AG04450 (cell line): Measurements from ENCODE around the gene PML. TPM values are rescaled to one million over a fixed set of nuclear protein-coding genes. Genes with fewer than 3 reads are reported as not detected.
A peak's percentile ranks its signal among the peaks of the same experiment; 100 is the strongest.

Source experiments
- CTCF ChIA-PET: fragments of 300-600, 350-600 bp; formaldehyde crosslinking; extraction: SDS; loops from one replicate; lab custom pipeline; 2022; ENCODE audit warnings: antibody characterized with exemption, inconsistent platforms; lab: Charles Lee
- POLR2A ChIA-PET: fragments of 350-600 bp; formaldehyde crosslinking; extraction: SDS; loops from one replicate; lab custom pipeline; 2021; ENCODE audit warnings: antibody characterized with exemption, inconsistent platforms; lab: Yijun Ruan, JAX
- DNase-seq: peaks from one replicate; pipeline ENCODE4 v3.0.0-alpha.2; 2011; ENCODE audit warnings: low read depth, low spot score
- H3K27ac ChIP-seq: one replicate; pipeline ENCODE4 v1.5.1; 2012; ENCODE audit warnings: low read depth, low read length, control low read depth
- H3K27me3 ChIP-seq: one replicate; pipeline ENCODE4 v1.6.0; 2012; ENCODE audit warnings: low read length; ENCODE audit not compliant: control insufficient read depth, insufficient read depth
- H3K4me3 ChIP-seq: 2 replicates; pipeline ENCODE4 v1.5.1; 2011; ENCODE audit warnings: mild to moderate bottlenecking, low read depth, low read length, control low read depth
- H3K9me3 ChIP-seq: 2 replicates; pipeline ENCODE4 v1.5.1; 2012; ENCODE audit warnings: low read length; ENCODE audit not compliant: control insufficient read depth, insufficient read depth
- CTCF ChIP-seq: IDR thresholded peaks from 2 replicates; pipeline ENCODE4 v1.5.1; 2011; ENCODE audit warnings: low read depth, low read length, control low read depth, inconsistent platforms
- polyA plus RNA-seq: library from polyadenylated mRNA; depleted of rRNA; stranded (reverse); fragments of >200 nt; gene quantifications from 2 replicates; pipeline ENCODE4 v1.2.3, GENCODE V29; 2011

The PML gene
- polyA plus RNA-seq, 1 experiment, result 7.6 TPM

- no peak overlapping the region for H3K4me3 ChIP-seq
- no peaks in the 10 kb centered on the region for H3K27me3 ChIP-seq
- peak; percentile 73 for DNase-seq
- peak overlapping the region; percentile 87 for H3K27ac ChIP-seq
- TF ChIP-seq CTCF, result no peak
- POLR2A ChIA-PET, result interaction anchor here (1.5 to 2.7 kb wide), 4 partner anchors 9 to 57 kb away, joined by 4 to 15 read pairs (median 7); partner anchors contain the start of gene PML
- H3K9me3 ChIP-seq, result peaks cover 5% of the 10 kb centered on the region; the same call in 1 of the 2 replicates
- CTCF ChIA-PET, result interaction anchor here (0.8 to 5.9 kb wide), 9 partner anchors 7 to 282 kb away, joined by 3 to 163 read pairs (median 3); partner anchors contain the start of genes PML and STOML1
These were observed 45.8 kb downstream of the PML start for GRCh38 chr15:74040109-74040850.

GRCh38 chr15:74041311-74041756, 46.8 kb downstream of the PML start:
- no peak overlapping the region for H3K4me3 ChIP-seq
- ChIA-PET CTCF (interaction anchor here (0.9 to 5.9 kb wide), 3 partner anchors 12 to 281 kb away, joined by 3 to 163 read pairs (median 18); no protein-coding TSS in a partner anchor), POLR2A (interaction anchor here (1.5 to 2.7 kb wide), 3 partner anchors 10 to 58 kb away, joined by 4 to 15 read pairs (median 7); partner anchors contain the start of gene PML)
- no peaks in the 10 kb centered on the region for H3K27me3 ChIP-seq
- H3K9me3 ChIP-seq, result peaks cover 5% of the 10 kb centered on the region; the same call in 1 of the 2 replicates
- TF ChIP-seq CTCF, result no peak
- H3K27ac ChIP-seq, result peak overlapping the region; percentile 87
- no peak for DNase-seq

- peaks cover 5% of the 10 kb centered on the region; the same call in 1 of the 2 replicates for H3K9me3 ChIP-seq
- TF ChIP-seq CTCF, result no peak
- ChIA-PET POLR2A (interaction anchor here (2.7 kb wide), 1 partner anchor 9 kb away, joined by 15 read pairs; no protein-coding TSS in a partner anchor), CTCF (interaction anchor here (5.9 kb wide), 1 partner anchor 69 kb away, joined by 163 read pairs; no protein-coding TSS in a partner anchor)
- DNase-seq, result no peak
- H3K27me3 ChIP-seq, result no peaks in the 10 kb centered on the region
- no peak overlapping the region for H3K4me3 ChIP-seq
- no peak overlapping the region for H3K27ac ChIP-seq
These were observed 47.4 kb downstream of the PML start for GRCh38 chr15:74041777-74042435.

GRCh38 chr15:74042603-74043424, 48.3 kb downstream of the PML start:
- Histone ChIP-seq H3K4me3 (no peak overlapping the region), H3K27me3 (no peaks in the 10 kb centered on the region), H3K9me3 (peaks cover 5% of the 10 kb centered on the region; the same call in 1 of the 2 replicates), H3K27ac (no peak overlapping the region)
- DNase-seq, result no peak
- TF ChIP-seq CTCF, result no peak
- ChIA-PET CTCF (interaction anchor here (1.0 kb wide), 1 partner anchor 70 kb away, joined by 4 read pairs; no protein-coding TSS in a partner anchor), POLR2A (no interaction called here)
